ENCODE results near the gene KRTAP4-6.
"Not testable (repeated sequence)": the region's sequence is repeated elsewhere in the genome, so short reads cannot be mapped to it uniquely, and the experiment has no call there.

- not testable (repeated sequence) for TF ChIP-seq EZH2 (IDR thresholded peaks at IDR 0.05); POLR2AphosphoS5 (IDR thresholded peaks at IDR 0.05; ENCODE audit: borderline replicate concordance, low read depth, low read length)
These were observed 19.8 kb upstream of the KRTAP4-6 start for GRCh38 chr17:41160190-41160589.
